ENCODE measurements around the gene AFAP1.

Gene AFAP1

DNA sequence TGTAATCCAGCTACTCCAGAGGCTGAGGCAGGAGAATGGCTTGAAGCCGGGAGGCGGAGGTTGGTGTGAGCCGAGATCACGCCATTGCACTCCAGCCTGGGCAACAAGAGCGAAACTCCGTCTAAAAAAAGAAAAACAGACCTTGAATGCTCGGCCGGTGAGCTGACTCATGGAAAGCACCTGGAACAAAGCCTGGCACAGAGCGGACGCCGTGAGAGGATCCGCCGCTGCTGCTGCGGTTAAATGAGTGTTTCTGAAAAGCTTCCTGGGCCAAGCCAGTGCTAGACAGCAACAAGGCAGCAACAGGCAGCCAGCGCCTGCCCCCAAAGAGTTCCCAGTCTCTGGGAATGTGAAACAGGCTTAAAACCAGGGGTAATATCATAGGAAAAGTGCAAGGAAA, 186.4 kb downstream of the AFAP1 start:
- Histone ChIP-seq H3K4me2 (ENCODE audit: low read depth, low read length, poor library complexity, severe bottlenecking) (no peak overlapping the region), H3K36me3 (ENCODE audit: insufficient read depth, low read length) (no peaks in the 10 kb centered on the region), H4K20me1 (ENCODE audit: insufficient read depth, low read length, poor library complexity, severe bottlenecking) (no peaks in the 10 kb centered on the region), H3K9ac (ENCODE audit: low read depth, low read length, poor library complexity, severe bottlenecking) (no peak overlapping the region), H3F3A (ENCODE audit: low read depth) (no peaks in the 10 kb centered on the region), H2AFZ (ENCODE audit: low read length) (no peak overlapping the region), H3K27me3 (ENCODE audit: insufficient read depth, low read length, poor library complexity, severe bottlenecking) (no peaks in the 10 kb centered on the region), H3K4me3 (ENCODE audit: low read length, poor library complexity, severe bottlenecking) (no peak overlapping the region), H3K79me2 (ENCODE audit: insufficient read depth, low read length) (no peaks in the 10 kb centered on the region), H3K9me3 (ENCODE audit: insufficient read depth, low read depth, low read length) (peaks cover 5% of the 10 kb centered on the region; the same call in 1 of the 2 replicates), H3K4me1 (ENCODE audit: insufficient read depth, low read length, poor library complexity, severe bottlenecking) (no peaks in the 10 kb centered on the region), H3K9me2 (replicated peaks; ENCODE audit: low read depth, low read length) (no peaks in the 10 kb centered on the region)
- TF ChIP-seq, protein P1, sequence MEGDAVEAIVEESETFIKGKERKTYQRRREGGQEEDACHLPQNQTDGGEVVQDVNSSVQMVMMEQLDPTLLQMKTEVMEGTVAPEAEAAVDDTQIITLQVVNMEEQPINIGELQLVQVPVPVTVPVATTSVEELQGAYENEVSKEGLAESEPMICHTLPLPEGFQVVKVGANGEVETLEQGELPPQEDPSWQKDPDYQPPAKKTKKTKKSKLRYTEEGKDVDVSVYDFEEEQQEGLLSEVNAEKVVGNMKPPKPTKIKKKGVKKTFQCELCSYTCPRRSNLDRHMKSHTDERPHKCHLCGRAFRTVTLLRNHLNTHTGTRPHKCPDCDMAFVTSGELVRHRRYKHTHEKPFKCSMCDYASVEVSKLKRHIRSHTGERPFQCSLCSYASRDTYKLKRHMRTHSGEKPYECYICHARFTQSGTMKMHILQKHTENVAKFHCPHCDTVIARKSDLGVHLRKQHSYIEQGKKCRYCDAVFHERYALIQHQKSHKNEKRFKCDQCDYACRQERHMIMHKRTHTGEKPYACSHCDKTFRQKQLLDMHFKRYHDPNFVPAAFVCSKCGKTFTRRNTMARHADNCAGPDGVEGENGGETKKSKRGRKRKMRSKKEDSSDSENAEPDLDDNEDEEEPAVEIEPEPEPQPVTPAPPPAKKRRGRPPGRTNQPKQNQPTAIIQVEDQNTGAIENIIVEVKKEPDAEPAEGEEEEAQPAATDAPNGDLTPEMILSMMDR (conservative IDR thresholded peaks at IDR 0.05; ENCODE audit: low read length) = no peak
- no peak for TF ChIP-seq EZH2phosphoT487 (IDR thresholded peaks at IDR 0.05; ENCODE audit: borderline replicate concordance)

- Histone ChIP-seq H2AFZ (ENCODE audit: low read length) (no peak overlapping the region), H3F3A (ENCODE audit: low read depth) (no peaks in the 10 kb centered on the region), H3K4me2 (ENCODE audit: low read depth, low read length, poor library complexity, severe bottlenecking) (no peak overlapping the region)
Measured at GRCh38 chr4:7752649-7753048, 187.0 kb downstream of the AFAP1 start.

DNA sequence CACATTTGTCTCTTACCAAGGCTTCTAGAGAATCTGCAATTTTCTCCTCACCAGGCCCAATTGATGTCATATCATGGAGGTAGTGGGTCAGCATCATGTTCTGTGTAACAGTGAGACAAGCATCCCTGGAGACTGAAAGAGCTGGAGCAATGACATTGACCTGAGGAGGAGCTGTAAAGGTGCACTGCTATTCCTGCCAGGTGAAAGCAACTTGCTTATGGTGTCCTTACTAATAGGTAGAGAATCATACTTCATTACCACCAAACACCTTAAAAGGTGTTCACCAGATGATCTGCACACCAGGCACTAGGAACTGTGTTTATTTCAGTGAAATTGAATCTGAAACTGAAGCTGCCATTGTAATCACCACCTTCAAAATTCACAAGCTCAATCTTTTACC, 188.7 kb downstream of the AFAP1 start:
- H3K9ac ChIP-seq (ENCODE audit: low read depth, low read length, poor library complexity, severe bottlenecking) = no peak overlapping the region
- no peaks in the 10 kb centered on the region for H3K27me3 ChIP-seq (ENCODE audit: insufficient read depth, low read length, poor library complexity, severe bottlenecking)
- no peaks in the 10 kb centered on the region for H3K36me3 ChIP-seq (ENCODE audit: insufficient read depth, low read length)
- peaks cover 2% of the 10 kb centered on the region; the same call in 1 of the 2 replicates for H3K9me3 ChIP-seq (ENCODE audit: insufficient read depth, low read depth, low read length)
- H3K4me2 ChIP-seq (ENCODE audit: low read depth, low read length, poor library complexity, severe bottlenecking) = no peak overlapping the region
- H3F3A ChIP-seq (ENCODE audit: low read depth) = no peaks in the 10 kb centered on the region
- no peaks in the 10 kb centered on the region for H3K79me2 ChIP-seq (ENCODE audit: insufficient read depth, low read length)
- H3K4me3 ChIP-seq (ENCODE audit: low read length, poor library complexity, severe bottlenecking) = no peak overlapping the region
- H4K20me1 ChIP-seq (ENCODE audit: insufficient read depth, low read length, poor library complexity, severe bottlenecking) = no peaks in the 10 kb centered on the region
- H2AFZ ChIP-seq (ENCODE audit: low read length) = no peak overlapping the region
- no peak for TF ChIP-seq EZH2phosphoT487 (IDR thresholded peaks at IDR 0.05; ENCODE audit: borderline replicate concordance)
- TF ChIP-seq, protein P1 (conservative IDR thresholded peaks at IDR 0.05; ENCODE audit: low read length) = no peak
- no peaks in the 10 kb centered on the region for H3K4me1 ChIP-seq (ENCODE audit: insufficient read depth, low read length, poor library complexity, severe bottlenecking)
- H3K9me2 ChIP-seq (replicated peaks; ENCODE audit: low read depth, low read length) = no peaks in the 10 kb centered on the region

More at GRCh38 chr4:7752649-7753048, 187.0 kb downstream of the AFAP1 start:
- Histone ChIP-seq H3K9ac (ENCODE audit: low read depth, low read length, poor library complexity, severe bottlenecking) (no peak overlapping the region), H3K27me3 (ENCODE audit: insufficient read depth, low read length, poor library complexity, severe bottlenecking) (no peaks in the 10 kb centered on the region), H3K36me3 (ENCODE audit: insufficient read depth, low read length) (no peaks in the 10 kb centered on the region), H3K4me1 (ENCODE audit: insufficient read depth, low read length, poor library complexity, severe bottlenecking) (no peaks in the 10 kb centered on the region), H3K9me3 (ENCODE audit: insufficient read depth, low read depth, low read length) (peaks cover 5% of the 10 kb centered on the region; the same call in 1 of the 2 replicates), H4K20me1 (ENCODE audit: insufficient read depth, low read length, poor library complexity, severe bottlenecking) (no peaks in the 10 kb centered on the region), H3K79me2 (ENCODE audit: insufficient read depth, low read length) (no peaks in the 10 kb centered on the region), H3K9me2 (replicated peaks; ENCODE audit: low read depth, low read length) (no peaks in the 10 kb centered on the region), H3K4me3 (ENCODE audit: low read length, poor library complexity, severe bottlenecking) (no peak overlapping the region)
- TF ChIP-seq EZH2phosphoT487 (IDR thresholded peaks at IDR 0.05; ENCODE audit: borderline replicate concordance) = no peak
- TF ChIP-seq, protein P1 (conservative IDR thresholded peaks at IDR 0.05; ENCODE audit: low read length) = no peak

Data from Loucy (cell line).